ENCODE results near the gene RILP. TPM values are rescaled to one million over a fixed set of nuclear protein-coding genes. Genes with fewer than 3 reads are reported as not detected.

Gene RILP
- polyA plus RNA-seq, 1 donor (not counting 4 experiments of a cell fraction or from before 2014, with no cell fraction given), result 3.2 TPM

- H3K4me3 ChIP-seq (ENCODE audit: control insufficient read depth in 2 of 3, extremely low read depth in 1 of 3, insufficient read depth in 2 of 3, low read depth in 1 of 3, low read length in 3 of 3), result no peak overlapping the region
- no peaks in the 10 kb centered on the region for H3K79me2 ChIP-seq (ENCODE audit: control insufficient read depth, insufficient read depth, low read length)
- peaks cover 13% of the 10 kb centered on the region for H3K4me1 ChIP-seq (ENCODE audit: control insufficient read depth, extremely low read depth, insufficient read depth, low read length)
- peaks cover 0 to 3% of the 10 kb centered on the region in 2 experiments for H3K36me3 ChIP-seq (ENCODE audit: control insufficient read depth in 2 of 2, extremely low read depth in 1 of 2, insufficient read depth in 2 of 2, low read length in 2 of 2)
- no peak for TF ChIP-seq CTCF (optimal IDR thresholded peaks at IDR 0.05 in 1 of 3, IDR thresholded peaks at IDR 0.05 in 1 of 3, conservative IDR thresholded peaks at IDR 0.05 in 1 of 3; ENCODE audit: extremely low read depth in 1 of 3, insufficient read depth in 2 of 3, low read length in 3 of 3)
- no peak for TF ChIP-seq EZH2 (IDR thresholded peaks at IDR 0.05; ENCODE audit: low read length)
- DNase-seq (ENCODE audit: low read depth, low spot score) (no peak), FAIRE-seq (no peak)
- H2AFZ ChIP-seq (ENCODE audit: control insufficient read depth, low read length), result no peak overlapping the region
- dilution Hi-C loops (cut with MboI; ENCODE audit: extremely low pct_ligation_motif_present, low sequenced_read_pairs), result no loop called here
- peaks cover 4% of the 10 kb centered on the region for H3K9me3 ChIP-seq (ENCODE audit: control insufficient read depth, low read depth, low read length)
- H3K4me2 ChIP-seq (ENCODE audit: control insufficient read depth, extremely low read depth, insufficient read depth, low read depth, low read length), result no peak overlapping the region
- H4K20me1 ChIP-seq (ENCODE audit: control insufficient read depth, extremely low read depth, insufficient read depth, low read length), result no peaks in the 10 kb centered on the region
- H3K9me1 ChIP-seq (ENCODE audit: control insufficient read depth, extremely low read depth, insufficient read depth, low read length), result no peaks in the 10 kb centered on the region
- H3K27me3 ChIP-seq (ENCODE audit: control insufficient read depth, extremely low read depth, insufficient read depth, low read length), result no peaks in the 10 kb centered on the region
- no peak overlapping the region for H3K9ac ChIP-seq (ENCODE audit: control insufficient read depth, extremely low read depth, insufficient read depth, low read length)
- no peak overlapping the region for H3K27ac ChIP-seq (ENCODE audit: control insufficient read depth, insufficient read depth, low read length)
These were observed 44.7 kb downstream of the RILP start for GRCh38 chr17:1604831-1605528.

GRCh38 chr17:1601571-1601970 is 48.1 kb downstream of the RILP start:
- H3K4me2 ChIP-seq (ENCODE audit: control insufficient read depth, extremely low read depth, insufficient read depth, low read depth, low read length), result no peak overlapping the region
- peaks cover 5% of the 10 kb centered on the region for H3K4me1 ChIP-seq (ENCODE audit: control insufficient read depth, extremely low read depth, insufficient read depth, low read length)
- peaks cover 0 to 3% of the 10 kb centered on the region in 2 experiments for H3K36me3 ChIP-seq (ENCODE audit: control insufficient read depth in 2 of 2, extremely low read depth in 1 of 2, insufficient read depth in 2 of 2, low read length in 2 of 2)
- H3K9me3 ChIP-seq (ENCODE audit: control insufficient read depth, low read depth, low read length), result peaks cover 4% of the 10 kb centered on the region
- no peaks in the 10 kb centered on the region for H4K20me1 ChIP-seq (ENCODE audit: control insufficient read depth, extremely low read depth, insufficient read depth, low read length)
- no peak overlapping the region for H3K9ac ChIP-seq (ENCODE audit: control insufficient read depth, extremely low read depth, insufficient read depth, low read length)
- no peak for FAIRE-seq
- H3K4me3 ChIP-seq (ENCODE audit: control insufficient read depth in 2 of 3, extremely low read depth in 1 of 3, insufficient read depth in 2 of 3, low read depth in 1 of 3, low read length in 3 of 3), result no peak overlapping the region
- DNase-seq (ENCODE audit: low read depth, low spot score), result no peak
- H3K79me2 ChIP-seq (ENCODE audit: control insufficient read depth, insufficient read depth, low read length), result no peaks in the 10 kb centered on the region
- H2AFZ ChIP-seq (ENCODE audit: control insufficient read depth, low read length), result no peak overlapping the region
- no peaks in the 10 kb centered on the region for H3K27me3 ChIP-seq (ENCODE audit: control insufficient read depth, extremely low read depth, insufficient read depth, low read length)
- H3K9me1 ChIP-seq (ENCODE audit: control insufficient read depth, extremely low read depth, insufficient read depth, low read length), result no peaks in the 10 kb centered on the region
- dilution Hi-C loops (cut with MboI; ENCODE audit: extremely low pct_ligation_motif_present, low sequenced_read_pairs), result no loop called here
- no peak overlapping the region for H3K27ac ChIP-seq (ENCODE audit: control insufficient read depth, insufficient read depth, low read length)
- TF ChIP-seq EZH2 (IDR thresholded peaks at IDR 0.05; ENCODE audit: low read length), result no peak
- TF ChIP-seq CTCF (optimal IDR thresholded peaks at IDR 0.05 in 1 of 3, IDR thresholded peaks at IDR 0.05 in 1 of 3, conservative IDR thresholded peaks at IDR 0.05 in 1 of 3; ENCODE audit: extremely low read depth in 1 of 3, insufficient read depth in 2 of 3, low read length in 3 of 3), result no peak

Measured in keratinocyte (primary cell).